NB4 (cell line): ENCODE results near the gene EDEM2.

Experiments used
- CTCF ChIP-seq: IDR thresholded peaks from one replicate; pipeline ENCODE4 v1.5.1; 2012; ENCODE audit warnings: low read depth, low read length
- MAX ChIP-seq: IDR thresholded peaks from 2 replicates; pipeline ENCODE4 v1.6.1; 2011; ENCODE audit warnings: low read depth, low read length
- POLR2A ChIP-seq: IDR thresholded peaks from 2 replicates; pipeline ENCODE4 v1.6.1; 2011; ENCODE audit warnings: mild to moderate bottlenecking; ENCODE audit not compliant: insufficient read length; ENCODE audit errors: extremely low read depth

GRCh38 chr20:35190556-35190955, 43.4 kb upstream of the EDEM2 start:
- TF ChIP-seq CTCF (no peak), MAX (no peak), POLR2A (no peak)
